Suprapubic skin (tissue), 4 donors: ENCODE data around the gene MIB1. TPM values are rescaled to one million over a fixed set of nuclear protein-coding genes. Genes with fewer than 3 reads are reported as not detected.

ENCODE experiments used
- DNase-seq, 2 donors: peaks; one replicate each; pipeline ENCODE4 v3.0.0-alpha.2; 2019; ENCODE audit warnings: low spot score in 2 of 2
- H3K27ac ChIP-seq: fragments of 200-600 bp; sonication (generic); one replicate; pipeline ENCODE4 v1.5.1; 2019
- H3K27me3 ChIP-seq: fragments of 200-600 bp; sonication (generic); one replicate; pipeline ENCODE4 v1.5.1; 2019
- H3K36me3 ChIP-seq: fragments of 200-600 bp; sonication (generic); one replicate; pipeline ENCODE4 v1.5.1; 2019
- H3K4me1 ChIP-seq: fragments of 200-600 bp; sonication (generic); one replicate; pipeline ENCODE4 v1.5.1; 2019
- H3K4me3 ChIP-seq: fragments of 200-600 bp; sonication (generic); one replicate; pipeline ENCODE4 v1.5.1; 2019; ENCODE audit warnings: mild to moderate bottlenecking
- H3K9me3 ChIP-seq: fragments of 200-600 bp; sonication (generic); one replicate; pipeline ENCODE4 v1.5.1; 2019
- CTCF ChIP-seq, 2 donors: fragments of 200-600 bp in 1 of 2; fragments of 450-650 bp in 1 of 2; sonication (generic) in 1 of 2; IDR thresholded peaks; one replicate each; pipeline ENCODE4 v1.5.1; 2016 to 2019; ENCODE audit warnings: antibody characterized with exemption in 2 of 2, mild to moderate bottlenecking in 1 of 2, moderate library complexity in 1 of 2
- EP300 ChIP-seq: sonication (generic); formaldehyde crosslinking; IDR thresholded peaks from one replicate; pipeline ENCODE4 v1.6.1; 2017; ENCODE audit warnings: antibody characterized with exemption
- POLR2A ChIP-seq, 2 donors: fragments of 450-650 bp; IDR thresholded peaks; one replicate each; pipeline ENCODE4 v1.6.1; 2017; ENCODE audit warnings: antibody characterized with exemption in 2 of 2, mild to moderate bottlenecking in 2 of 2, moderate library complexity in 2 of 2
- POLR2AphosphoS5 ChIP-seq, 3 donors: sonication (generic); formaldehyde crosslinking; IDR thresholded peaks; one replicate each; pipeline ENCODE4 v1.6.1; 2017; ENCODE audit warnings: antibody characterized with exemption in 3 of 3
- WGBS: methylation state at CpG from one replicate; pipeline ENCODE4 v1.1.5; 2018; 5-methylcytosine and 5-hydroxymethylcytosine counted together
- total RNA-seq, 4 donors: library from RNA; depleted of rRNA; stranded (reverse); fragments of >200 nt; gene quantifications; one replicate each; pipeline ENCODE4 v1.1.0, GENCODE V29; 2016

The MIB1 gene
- total RNA-seq, 4 donors from 2014 or later: 16.6 to 25.4 (median 24.1) TPM

- WGBS: 87% methylated on average over 12 of the region's 12 CpGs
- Histone ChIP-seq H3K36me3 (no peaks in the 10 kb centered on the region), H3K4me3 (no peak overlapping the region), H3K4me1 (peaks cover 9% of the 10 kb centered on the region), H3K27me3 (peaks cover 14% of the 10 kb centered on the region), H3K27ac (no peak overlapping the region), H3K9me3 (no peaks in the 10 kb centered on the region)
- DNase-seq: no peak
- no peak for TF ChIP-seq POLR2A (IDR thresholded peaks at IDR 0.05)
- no peak for TF ChIP-seq POLR2AphosphoS5 (IDR thresholded peaks at IDR 0.05)
- TF ChIP-seq CTCF (IDR thresholded peaks at IDR 0.05): no peak
Observed at GRCh38 chr18:21900605-21901352, 160.2 kb downstream of the MIB1 start.

GRCh38 chr18:21901423-21901945 lies 160.9 kb downstream of the MIB1 start:
- no peaks in the 10 kb centered on the region for H3K36me3 ChIP-seq
- no peak overlapping the region for H3K27ac ChIP-seq
- peaks cover 9% of the 10 kb centered on the region for H3K4me1 ChIP-seq
- no peak for TF ChIP-seq CTCF (IDR thresholded peaks at IDR 0.05)
- TF ChIP-seq POLR2AphosphoS5 (IDR thresholded peaks at IDR 0.05): no peak
- TF ChIP-seq POLR2A (IDR thresholded peaks at IDR 0.05): no peak
- TF ChIP-seq EP300: no peak
- DNase-seq: no peak
- H3K9me3 ChIP-seq: no peaks in the 10 kb centered on the region
- 46% methylated on average over 3 of the region's 3 CpGs for WGBS
- H3K4me3 ChIP-seq: no peak overlapping the region
- H3K27me3 ChIP-seq: peaks cover 13% of the 10 kb centered on the region

GRCh38 chr18:21903709-21904108 lies 163.1 kb downstream of the MIB1 start:
- Histone ChIP-seq H3K4me3 (no peak overlapping the region), H3K27me3 (peaks cover 6% of the 10 kb centered on the region), H3K9me3 (no peaks in the 10 kb centered on the region), H3K27ac (no peak overlapping the region), H3K36me3 (no peaks in the 10 kb centered on the region), H3K4me1 (peaks cover 4% of the 10 kb centered on the region)
- WGBS: 49% methylated on average over 6 of the region's 6 CpGs
- DNase-seq: no peak
- TF ChIP-seq POLR2AphosphoS5 (IDR thresholded peaks at IDR 0.05) (no peak), EP300 (no peak), CTCF (IDR thresholded peaks at IDR 0.05) (no peak), POLR2A (IDR thresholded peaks at IDR 0.05) (no peak)

- H3K4me3 ChIP-seq: no peak overlapping the region
- DNase-seq: no peak
- no peaks in the 10 kb centered on the region for H3K9me3 ChIP-seq
- H3K36me3 ChIP-seq: no peaks in the 10 kb centered on the region
- TF ChIP-seq POLR2A (IDR thresholded peaks at IDR 0.05) (no peak), EP300 (no peak), POLR2AphosphoS5 (IDR thresholded peaks at IDR 0.05) (no peak), CTCF (IDR thresholded peaks at IDR 0.05) (no peak)
- peaks cover 4% of the 10 kb centered on the region for H3K4me1 ChIP-seq
- 4% methylated on average over 6 of the region's 6 CpGs for WGBS
- H3K27ac ChIP-seq: no peak overlapping the region
- H3K27me3 ChIP-seq: peaks cover 6% of the 10 kb centered on the region
Observed at GRCh38 chr18:21904856-21905255, 164.3 kb downstream of the MIB1 start.

GRCh38 chr18:21907451-21907850 lies 166.9 kb downstream of the MIB1 start:
- WGBS: 75% methylated on average over 7 of the region's 7 CpGs
- no peaks in the 10 kb centered on the region for H3K9me3 ChIP-seq
- peaks cover 5% of the 10 kb centered on the region for H3K27me3 ChIP-seq
- no peak overlapping the region for H3K27ac ChIP-seq
- DNase-seq: no peak
- no peak overlapping the region for H3K4me3 ChIP-seq
- TF ChIP-seq POLR2A (IDR thresholded peaks at IDR 0.05) (no peak), POLR2AphosphoS5 (IDR thresholded peaks at IDR 0.05) (no peak), EP300 (no peak), CTCF (IDR thresholded peaks at IDR 0.05) (no peak)
- no peaks in the 10 kb centered on the region for H3K36me3 ChIP-seq
- H3K4me1 ChIP-seq: peaks cover 2% of the 10 kb centered on the region
